IMR-90 (cell line): ENCODE measurements around the gene AP3D1.

Source experiments
- BHLHE40 ChIP-seq: fragments of 150-350 bp; IDR thresholded peaks from 2 replicates; pipeline ENCODE4 v1.6.1; 2016; ENCODE audit warnings: mild to moderate bottlenecking, low read depth, low read length
- CEBPB ChIP-seq: IDR thresholded peaks from 2 replicates; pipeline ENCODE4 v1.6.1; 2012; ENCODE audit warnings: low read depth, low read length, improper control_type of control experiment
- CHD1 ChIP-seq: IDR thresholded peaks from 2 replicates; pipeline ENCODE4 v1.6.1; 2012; ENCODE audit warnings: low read depth, low read length, improper control_type of control experiment
- MAFK ChIP-seq: IDR thresholded peaks from 2 replicates; pipeline ENCODE4 v1.6.1; 2012; ENCODE audit warnings: low read depth, low read length, improper control_type of control experiment
- MXI1 ChIP-seq: IDR thresholded peaks from 2 replicates; pipeline ENCODE4 v1.6.1; 2012; ENCODE audit warnings: low read depth, mild to moderate bottlenecking, low read length, moderate library complexity, borderline replicate concordance
- NFE2L2 ChIP-seq: fragments of 150-350 bp; IDR thresholded peaks from 2 replicates; pipeline ENCODE4 v1.6.1; 2016; ENCODE audit warnings: low read depth, mild to moderate bottlenecking, low read length
- POLR2A ChIP-seq: IDR thresholded peaks from 2 replicates; pipeline ENCODE4 v1.6.1; 2012; ENCODE audit warnings: mild to moderate bottlenecking, low read depth, low read length
- SMC3 ChIP-seq: fragments of 150-350 bp; IDR thresholded peaks from 2 replicates; pipeline ENCODE4 v1.6.1; 2016; ENCODE audit warnings: low read depth, mild to moderate bottlenecking, antibody characterized with exemption, low read length, moderate library complexity
- TF ChIP-seq, protein P1 (sequence below): conservative IDR thresholded peaks from 2 replicates; pipeline ENCODE4 v1.5.1; 2012; ENCODE audit warnings: mild to moderate bottlenecking, low read depth, low read length, improper control_type of control experiment
- TF ChIP-seq, protein P2 (sequence below): fragments of 150-350 bp; IDR thresholded peaks from 2 replicates; pipeline ENCODE4 v1.6.1; 2017; ENCODE audit warnings: mild to moderate bottlenecking, antibody characterized with exemption, low read length, low read depth

DNA sequence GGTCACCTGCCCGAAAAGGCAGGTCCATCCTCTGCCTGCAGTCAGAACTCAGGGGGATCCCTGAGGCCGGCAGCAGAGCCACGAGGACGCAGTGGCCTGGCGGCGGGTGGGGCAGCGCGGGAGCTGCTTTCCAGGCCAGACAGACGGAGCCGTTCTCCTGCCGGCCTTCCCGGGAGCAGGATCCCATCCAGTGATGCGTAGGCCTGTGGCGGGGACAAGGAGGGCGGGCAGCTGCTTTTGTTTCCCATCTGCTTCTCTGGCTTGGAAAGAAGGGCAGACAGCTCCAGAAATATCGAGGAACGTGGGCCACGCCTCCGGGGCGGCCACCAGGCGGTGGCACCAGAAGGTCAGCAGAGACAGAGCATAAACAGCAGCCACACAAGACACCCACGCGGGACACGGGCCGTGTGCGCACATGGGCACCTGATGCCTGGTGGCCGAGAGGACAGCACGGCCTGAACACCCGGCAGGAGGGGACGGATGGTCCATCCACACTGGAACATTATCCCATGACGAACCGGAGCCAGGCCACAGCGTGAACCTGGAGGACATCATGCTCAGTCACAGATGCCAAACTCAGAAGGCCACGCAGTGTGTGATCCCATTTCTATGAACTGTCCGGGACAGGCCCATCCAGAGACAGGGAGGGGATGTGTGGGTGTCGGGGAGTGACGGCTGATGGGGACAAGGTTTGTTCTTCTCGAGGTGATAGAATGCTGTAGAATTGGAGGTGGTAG lies 86.4 kb downstream of the AP3D1 start:
- TF ChIP-seq, protein P1, sequence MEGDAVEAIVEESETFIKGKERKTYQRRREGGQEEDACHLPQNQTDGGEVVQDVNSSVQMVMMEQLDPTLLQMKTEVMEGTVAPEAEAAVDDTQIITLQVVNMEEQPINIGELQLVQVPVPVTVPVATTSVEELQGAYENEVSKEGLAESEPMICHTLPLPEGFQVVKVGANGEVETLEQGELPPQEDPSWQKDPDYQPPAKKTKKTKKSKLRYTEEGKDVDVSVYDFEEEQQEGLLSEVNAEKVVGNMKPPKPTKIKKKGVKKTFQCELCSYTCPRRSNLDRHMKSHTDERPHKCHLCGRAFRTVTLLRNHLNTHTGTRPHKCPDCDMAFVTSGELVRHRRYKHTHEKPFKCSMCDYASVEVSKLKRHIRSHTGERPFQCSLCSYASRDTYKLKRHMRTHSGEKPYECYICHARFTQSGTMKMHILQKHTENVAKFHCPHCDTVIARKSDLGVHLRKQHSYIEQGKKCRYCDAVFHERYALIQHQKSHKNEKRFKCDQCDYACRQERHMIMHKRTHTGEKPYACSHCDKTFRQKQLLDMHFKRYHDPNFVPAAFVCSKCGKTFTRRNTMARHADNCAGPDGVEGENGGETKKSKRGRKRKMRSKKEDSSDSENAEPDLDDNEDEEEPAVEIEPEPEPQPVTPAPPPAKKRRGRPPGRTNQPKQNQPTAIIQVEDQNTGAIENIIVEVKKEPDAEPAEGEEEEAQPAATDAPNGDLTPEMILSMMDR: no peak
- TF ChIP-seq BHLHE40 (no peak), POLR2A (no peak), CHD1 (no peak), CEBPB (no peak), MXI1 (no peak), SMC3 (no peak), MAFK (no peak), NFE2L2 (no peak)
- TF ChIP-seq, protein P2, sequence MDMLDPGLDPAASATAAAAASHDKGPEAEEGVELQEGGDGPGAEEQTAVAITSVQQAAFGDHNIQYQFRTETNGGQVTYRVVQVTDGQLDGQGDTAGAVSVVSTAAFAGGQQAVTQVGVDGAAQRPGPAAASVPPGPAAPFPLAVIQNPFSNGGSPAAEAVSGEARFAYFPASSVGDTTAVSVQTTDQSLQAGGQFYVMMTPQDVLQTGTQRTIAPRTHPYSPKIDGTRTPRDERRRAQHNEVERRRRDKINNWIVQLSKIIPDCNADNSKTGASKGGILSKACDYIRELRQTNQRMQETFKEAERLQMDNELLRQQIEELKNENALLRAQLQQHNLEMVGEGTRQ: no peak
